ENCODE results near the gene CREB5.
"Not testable (repeated sequence)": the region's sequence is repeated elsewhere in the genome, so short reads cannot be mapped to it uniquely, and the experiment has no call there.

CREB5 gene

DNA sequence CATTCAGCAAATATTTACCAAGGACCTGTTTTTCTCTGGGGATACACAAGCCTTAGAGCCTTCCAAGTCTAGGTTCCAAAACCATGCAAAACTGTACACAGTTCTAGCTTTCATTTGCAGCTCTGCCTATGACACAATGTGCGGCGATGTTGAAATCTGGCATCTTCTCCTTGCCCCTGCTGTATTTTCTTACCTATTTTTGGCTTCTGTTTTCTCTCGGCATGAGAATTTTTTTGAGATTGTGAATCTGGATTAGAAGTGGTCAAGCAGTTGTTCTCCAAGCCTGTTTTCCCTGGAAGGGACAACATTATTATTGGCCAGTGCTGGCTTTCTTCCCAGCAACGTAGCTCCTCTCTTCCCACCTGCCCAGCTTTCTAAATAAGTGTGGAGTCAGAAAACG lies 176.3 kb downstream of the CREB5 start:
- no peak for DNase-seq

GRCh38 chr7:28591041-28591674 lies 178.8 kb downstream of the CREB5 start:
- no peak for DNase-seq

- no peak for DNase-seq
These were observed 179.5 kb downstream of the CREB5 start for GRCh38 chr7:28591725-28592349.

DNA sequence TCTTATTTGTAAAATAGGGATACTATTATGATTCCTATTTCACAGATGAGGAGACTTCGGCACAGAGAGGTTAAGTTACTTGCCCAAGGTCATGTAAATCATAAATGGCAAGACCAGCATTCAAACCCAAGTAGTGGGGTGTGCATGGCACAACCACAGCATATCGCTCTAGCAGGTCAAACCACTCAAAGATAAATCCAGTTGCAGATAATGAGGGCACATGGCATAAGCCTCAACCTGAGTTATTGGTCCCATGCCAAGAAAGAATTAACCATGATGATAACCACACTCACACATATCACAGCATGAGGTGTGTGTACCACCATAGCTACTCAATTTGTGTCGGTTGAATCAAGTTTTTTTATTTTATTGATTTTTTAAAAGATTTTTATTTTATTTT lies 180.5 kb downstream of the CREB5 start:
- no peak for DNase-seq

- no peak for DNase-seq
These were observed 182.8 kb downstream of the CREB5 start for GRCh38 chr7:28595076-28595475.

DNA sequence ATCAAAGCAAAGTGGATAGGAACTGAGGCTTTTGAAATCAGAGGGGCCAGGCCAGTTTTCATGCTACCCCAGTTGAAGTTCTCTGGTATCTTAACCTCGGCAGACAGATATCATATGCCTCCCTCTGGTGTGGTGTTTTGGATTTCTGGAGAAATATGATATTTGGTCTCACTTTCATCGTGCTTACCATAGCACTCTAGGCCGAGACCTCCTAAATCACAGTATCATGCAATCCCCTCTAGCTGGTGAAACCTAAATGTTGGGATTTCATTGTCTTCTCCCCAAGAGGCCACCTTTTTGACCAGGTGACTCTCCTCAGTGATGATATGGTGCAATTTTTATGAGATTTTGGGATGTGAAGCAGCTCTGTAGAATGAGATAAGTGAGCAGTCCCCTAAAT lies 183.5 kb downstream of the CREB5 start:
- no peak for DNase-seq

- no peak for DNase-seq
These were observed 184.1 kb downstream of the CREB5 start for GRCh38 chr7:28596245-28596935.

- DNase-seq = no peak
These were observed 185.0 kb downstream of the CREB5 start for GRCh38 chr7:28597284-28597683.

DNA sequence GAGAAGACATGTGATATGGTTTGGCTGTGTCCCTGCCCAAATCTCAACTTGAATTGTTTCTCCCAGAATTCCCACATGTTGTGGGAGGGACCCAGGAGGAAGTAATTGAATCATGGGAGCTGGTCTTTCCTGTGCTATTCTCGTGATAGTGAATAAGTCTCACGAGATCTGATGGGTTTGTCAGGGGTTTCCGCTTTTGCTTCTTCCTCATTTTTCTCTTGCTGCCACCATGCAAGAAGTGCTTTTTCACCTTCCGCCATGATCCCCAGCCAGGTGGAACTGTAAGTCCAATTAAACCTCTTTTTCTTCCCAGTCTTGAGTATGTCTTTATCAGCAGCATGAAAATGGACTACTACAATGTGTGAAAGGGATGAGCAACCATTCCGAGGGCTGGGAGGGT lies 185.7 kb downstream of the CREB5 start:
- DNase-seq = not testable (repeated sequence)

GRCh38 chr7:28598586-28598985 lies 186.3 kb downstream of the CREB5 start:
- DNase-seq = no peak

GRCh38 chr7:28599411-28599810 lies 187.1 kb downstream of the CREB5 start:
- no peak for DNase-seq

GRCh38 chr7:28602282-28602681 lies 190.0 kb downstream of the CREB5 start:
- DNase-seq = no peak

- DNase-seq = no peak
These were observed 193.2 kb downstream of the CREB5 start for GRCh38 chr7:28605427-28606085.

- no peak for DNase-seq
These were observed 194.1 kb downstream of the CREB5 start for GRCh38 chr7:28606421-28606820.

GRCh38 chr7:28607855-28608193 lies 195.5 kb downstream of the CREB5 start:
- no peak for DNase-seq

DNA sequence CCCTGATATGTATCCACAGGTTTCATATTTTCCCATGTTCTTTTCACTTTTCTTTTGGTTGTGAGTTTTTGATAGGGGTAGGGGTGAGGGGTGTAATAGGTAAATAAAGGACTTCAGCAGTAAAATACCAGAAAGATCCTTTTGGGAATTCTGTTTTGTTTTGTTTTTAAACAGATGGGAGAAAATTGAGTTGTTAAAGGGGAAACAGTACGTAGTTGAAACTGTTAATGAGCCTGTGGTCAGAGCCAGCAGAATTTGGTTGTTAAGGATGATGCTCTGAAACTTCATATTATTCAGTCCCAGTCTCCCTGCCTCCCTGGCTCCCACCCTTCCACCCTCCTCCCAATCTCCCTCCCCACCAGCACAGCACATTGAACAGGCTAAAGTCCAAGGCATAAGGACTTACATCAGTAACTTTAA lies 195.9 kb downstream of the CREB5 start:
- no peak for DNase-seq

GRCh38 chr7:28608731-28609130 lies 196.4 kb downstream of the CREB5 start:
- no peak for DNase-seq

GRCh38 chr7:28609608-28610007 lies 197.3 kb downstream of the CREB5 start:
- no peak for DNase-seq

DNA sequence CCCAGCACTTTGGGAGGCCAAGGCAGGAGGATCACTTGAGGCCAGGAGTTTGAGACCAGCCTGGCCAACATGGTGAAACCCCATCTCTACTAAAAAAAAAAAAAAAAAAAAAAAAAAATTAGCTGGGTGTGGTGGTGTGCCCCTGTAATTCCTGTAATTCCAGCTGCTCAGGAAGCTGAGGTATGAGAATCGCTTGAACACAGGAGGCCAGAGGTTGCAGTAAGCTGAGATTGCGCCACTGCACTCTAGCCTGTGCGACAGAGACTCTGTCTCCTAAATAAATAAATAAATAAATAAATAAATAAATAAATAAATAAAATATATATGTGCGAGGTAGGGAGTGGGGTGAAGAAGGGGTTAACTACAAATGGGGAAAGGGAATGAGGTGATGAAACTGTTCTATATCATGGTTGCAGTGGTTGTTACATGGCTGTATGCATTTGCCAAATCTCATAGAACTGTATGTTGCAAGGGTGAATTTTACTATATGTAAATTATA lies 199.1 kb downstream of the CREB5 start:
- not testable (repeated sequence) for DNase-seq

DNA sequence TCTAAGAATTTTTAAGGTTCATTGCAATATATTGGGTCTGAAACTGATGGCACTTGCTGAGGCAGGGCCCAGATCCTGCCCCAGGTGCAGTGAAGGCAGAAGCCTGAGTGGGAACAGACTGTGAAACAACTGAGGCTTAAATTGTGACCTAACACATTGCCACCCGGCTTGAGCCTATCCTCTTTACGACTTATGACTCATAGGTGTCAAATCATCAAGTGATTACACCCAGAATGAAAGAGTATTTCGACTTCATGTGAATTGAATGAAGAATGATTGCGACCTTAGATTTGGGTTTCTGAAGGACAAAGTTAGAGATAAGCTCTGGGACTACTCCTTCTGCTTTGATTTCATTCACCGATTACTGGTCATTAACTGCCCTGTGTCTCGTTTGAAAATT lies 200.9 kb downstream of the CREB5 start:
- no peak for DNase-seq

DNA sequence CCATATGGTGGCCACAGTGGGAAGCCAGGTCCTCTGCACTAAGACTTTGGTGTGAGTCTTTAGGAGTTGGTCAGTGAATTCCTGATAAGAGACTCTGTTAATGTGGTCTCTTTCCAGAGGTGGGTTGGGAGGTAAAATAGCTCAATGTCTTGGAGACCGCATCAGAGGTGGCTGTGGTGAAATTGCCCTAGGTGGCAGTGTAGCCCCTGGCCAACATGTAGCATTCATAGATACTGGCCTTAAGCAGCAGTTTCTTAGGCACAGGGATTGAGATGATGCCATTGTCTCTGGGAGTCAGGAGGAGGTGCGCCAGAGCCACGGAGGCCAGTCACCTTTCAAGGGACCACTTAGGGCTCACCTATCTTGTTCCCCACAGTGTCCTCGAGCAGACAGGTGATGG lies 202.8 kb downstream of the CREB5 start:
- no peak for DNase-seq

- DNase-seq = no peak
These were observed 205.1 kb downstream of the CREB5 start for GRCh38 chr7:28617308-28617880.

DNA sequence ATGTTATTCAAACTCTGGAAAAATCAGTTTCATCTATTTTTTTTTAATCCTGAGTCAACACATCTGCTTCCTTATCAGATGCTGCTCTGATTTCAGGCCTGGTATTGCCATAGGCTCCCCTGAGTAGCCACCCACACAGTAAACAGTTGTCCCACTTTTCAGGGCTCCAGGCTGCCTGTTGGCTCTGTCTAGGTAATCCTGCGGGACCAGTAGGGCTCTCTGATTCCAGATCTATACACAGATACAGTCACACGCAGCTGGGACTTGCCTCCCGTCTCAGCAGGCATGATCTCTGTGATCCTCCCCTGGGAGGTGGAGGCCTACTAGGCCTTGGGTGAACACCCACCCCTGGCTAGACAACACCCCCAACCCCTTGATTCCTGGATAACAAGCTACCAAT lies 206.1 kb downstream of the CREB5 start:
- peak; percentile 41 for DNase-seq
